GM21367 (cell line): Measurements from ENCODE around the gene CPO.

Source experiments
- ATAC-seq: cut with Tn5 transposase; IDR thresholded peaks from one replicate; pipeline ENCODE4 v1.9.1; 2021; ENCODE audit not compliant: unreplicated experiment

CPO gene

GRCh38 chr2:206971805-206972204 is 32.5 kb downstream of the CPO start:
- no peak for ATAC-seq

GRCh38 chr2:206974551-206974950 is 35.2 kb downstream of the CPO start:
- no peak for ATAC-seq

DNA sequence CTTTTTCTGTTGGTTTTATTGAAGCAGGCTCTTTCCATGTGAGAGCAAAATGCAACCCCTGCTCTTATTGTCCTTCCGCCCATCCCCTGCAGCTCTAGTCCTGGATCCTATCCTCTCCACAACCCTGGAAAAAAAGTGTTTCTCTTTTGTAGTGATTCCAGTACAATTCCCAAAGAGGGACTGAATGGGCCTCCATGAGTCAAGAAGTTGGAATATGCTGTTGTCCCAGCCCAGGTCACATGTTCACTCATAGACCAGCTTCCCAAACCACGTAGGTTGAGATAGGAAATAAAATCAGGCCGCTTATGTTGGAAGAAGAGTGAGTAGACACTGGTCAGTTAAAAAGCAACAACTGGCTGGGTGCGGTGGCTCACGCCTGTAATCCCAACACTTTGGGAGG is 39.4 kb downstream of the CPO start:
- no peak for ATAC-seq

DNA sequence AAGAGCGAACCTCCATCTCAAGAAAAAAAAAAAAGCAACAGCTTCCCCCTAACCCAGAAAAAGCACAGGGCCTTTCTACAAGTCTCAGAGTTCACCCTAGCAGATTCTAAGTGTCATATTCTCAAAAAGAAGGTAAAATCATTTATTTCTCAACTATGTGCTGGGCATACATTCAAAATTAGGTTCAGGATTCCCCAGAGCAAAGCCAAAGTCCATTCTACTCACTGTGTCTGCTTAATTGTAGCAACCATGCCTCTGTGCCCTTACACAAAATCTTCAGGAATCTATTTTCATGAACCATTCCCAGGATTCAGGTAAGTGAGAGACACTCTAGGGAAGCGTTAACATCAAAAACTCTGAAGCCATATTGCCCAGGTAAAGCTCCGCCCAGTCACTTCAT is 40.0 kb downstream of the CPO start:
- no peak for ATAC-seq

GRCh38 chr2:206979922-206980321 is 40.6 kb downstream of the CPO start:
- ATAC-seq = no peak

DNA sequence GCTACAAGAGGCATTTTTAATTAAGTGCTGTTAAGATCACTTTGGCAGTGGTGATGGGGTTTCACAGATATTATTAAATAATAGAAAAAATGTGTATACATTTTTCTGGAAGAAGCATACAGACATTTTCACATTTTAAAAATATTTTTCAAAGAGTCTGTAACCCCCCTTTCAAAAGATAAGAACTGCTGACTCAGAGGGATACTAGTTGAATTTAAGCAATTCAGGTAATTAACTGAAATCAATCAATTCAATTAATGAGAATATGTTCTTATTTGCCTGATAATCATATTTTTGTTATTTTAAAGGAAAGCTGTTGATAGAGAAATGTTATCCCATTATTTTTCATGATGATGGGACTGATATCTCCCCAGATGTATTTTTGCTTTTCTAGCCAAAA is 41.1 kb downstream of the CPO start:
- no peak for ATAC-seq

GRCh38 chr2:206981086-206981674 is 41.9 kb downstream of the CPO start:
- no peak for ATAC-seq

DNA sequence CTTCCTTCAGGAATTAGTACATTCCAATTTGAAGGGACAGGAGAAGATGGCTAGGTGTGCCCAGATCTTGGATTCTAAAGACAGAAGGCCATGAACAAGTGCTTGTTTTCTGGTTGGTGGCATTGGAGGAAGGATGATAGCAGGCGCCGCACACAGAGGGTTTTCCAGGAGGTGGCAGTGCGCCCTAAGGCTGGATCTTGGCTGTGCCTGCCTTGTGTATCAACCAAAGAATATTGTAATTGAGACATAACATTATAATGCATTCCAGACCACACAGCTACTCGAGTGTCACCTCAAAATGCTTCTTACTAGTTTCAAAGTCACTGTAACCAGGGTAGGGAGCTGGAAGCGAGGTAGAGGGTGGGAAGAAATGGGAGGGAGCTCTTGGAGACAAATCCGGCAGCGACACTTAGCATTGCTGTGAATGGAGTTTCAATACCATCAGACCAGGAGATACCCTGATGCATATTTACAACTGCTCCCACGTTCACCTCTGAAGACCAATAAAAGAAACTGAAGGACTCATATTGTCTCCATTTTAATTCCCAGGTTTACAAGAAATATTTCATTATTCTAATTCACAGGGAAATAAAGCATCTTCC is 42.5 kb downstream of the CPO start:
- ATAC-seq = no peak

- ATAC-seq = no peak
These were observed 43.1 kb downstream of the CPO start for GRCh38 chr2:206982360-206982955.

GRCh38 chr2:206983161-206983859 is 44.0 kb downstream of the CPO start:
- ATAC-seq = no peak

GRCh38 chr2:206984206-206984605 is 44.9 kb downstream of the CPO start:
- no peak for ATAC-seq

- no peak for ATAC-seq
These were observed 47.6 kb downstream of the CPO start for GRCh38 chr2:206986943-206987342.

DNA sequence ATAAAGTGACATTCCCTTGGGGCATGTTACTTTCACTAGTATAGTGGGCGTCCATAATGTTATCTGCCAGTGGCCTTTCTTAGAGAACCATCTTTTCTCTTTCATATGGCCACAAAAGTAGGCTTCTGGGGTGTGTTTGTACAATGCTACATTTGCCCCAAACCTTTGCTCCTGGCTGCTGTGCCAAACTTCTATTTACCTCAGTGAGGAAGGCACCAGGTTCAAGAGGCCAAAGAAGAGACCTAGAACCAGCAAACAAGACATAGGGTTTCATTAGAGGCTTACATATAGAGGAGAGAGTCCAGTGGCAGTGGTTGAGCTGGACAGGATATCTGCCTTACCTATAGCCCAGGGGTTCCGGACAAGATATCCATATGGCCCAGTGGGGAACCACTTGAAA is 48.5 kb downstream of the CPO start:
- ATAC-seq = no peak

DNA sequence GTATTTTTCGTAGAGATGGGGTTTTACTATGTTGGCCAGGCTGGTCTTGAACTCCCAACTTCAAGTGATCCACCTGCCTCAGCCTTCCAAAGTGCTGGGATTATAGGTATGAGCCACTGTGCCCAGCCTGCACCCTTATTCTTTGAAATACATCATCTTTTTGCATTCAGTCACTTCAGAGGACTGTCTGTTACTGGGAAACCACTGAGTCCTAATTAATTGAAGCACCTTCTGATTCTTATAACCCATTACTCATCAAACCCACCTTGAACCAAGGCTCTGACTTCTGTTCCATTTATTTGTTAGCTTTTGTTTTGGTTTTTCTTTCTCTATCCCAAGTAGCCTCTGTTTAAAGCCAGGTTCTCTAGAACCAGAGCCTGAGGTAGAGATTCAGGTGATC is 49.6 kb downstream of the CPO start:
- no peak for ATAC-seq

DNA sequence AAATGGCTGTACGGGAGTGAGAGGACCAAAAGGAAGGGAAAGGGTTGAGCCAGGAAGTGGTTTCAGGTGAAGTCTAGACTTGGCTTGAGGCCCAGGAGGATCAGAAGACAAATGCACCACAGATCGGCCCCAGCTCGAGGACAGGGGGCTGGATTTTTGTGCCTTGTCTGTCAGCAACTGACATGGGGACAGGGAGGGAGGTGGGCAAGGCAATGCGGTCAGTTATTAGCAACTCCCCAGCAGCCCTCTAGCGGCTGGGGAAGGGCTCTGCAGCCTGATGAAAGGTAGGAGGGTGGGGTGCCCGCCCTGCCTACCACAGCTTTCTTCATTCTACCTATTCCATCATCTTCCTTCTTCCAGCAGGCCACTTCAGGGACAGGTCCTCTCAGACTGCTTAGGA is 50.0 kb downstream of the CPO start:
- peak; percentile 77 for ATAC-seq

GRCh38 chr2:206990360-206990759 is 51.0 kb downstream of the CPO start:
- no peak for ATAC-seq

DNA sequence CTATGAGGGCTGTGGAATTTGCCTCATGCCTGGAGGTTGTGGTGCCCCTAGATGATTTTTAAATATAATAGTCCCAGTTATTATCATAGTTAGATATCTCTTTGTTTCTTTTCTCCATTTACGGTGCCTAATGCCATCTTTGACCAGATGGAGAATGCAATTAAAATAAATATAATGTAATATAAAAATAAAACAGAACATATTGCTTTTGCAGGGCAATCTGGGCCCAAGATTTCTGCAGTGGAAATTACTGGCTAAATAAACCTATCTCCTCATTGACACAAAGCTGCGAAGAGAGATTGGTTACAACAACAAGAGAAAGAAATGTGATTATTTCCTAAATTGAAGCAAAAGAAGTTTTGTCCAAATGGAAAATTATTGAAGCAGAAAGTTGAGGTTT is 51.8 kb downstream of the CPO start:
- no peak for ATAC-seq

DNA sequence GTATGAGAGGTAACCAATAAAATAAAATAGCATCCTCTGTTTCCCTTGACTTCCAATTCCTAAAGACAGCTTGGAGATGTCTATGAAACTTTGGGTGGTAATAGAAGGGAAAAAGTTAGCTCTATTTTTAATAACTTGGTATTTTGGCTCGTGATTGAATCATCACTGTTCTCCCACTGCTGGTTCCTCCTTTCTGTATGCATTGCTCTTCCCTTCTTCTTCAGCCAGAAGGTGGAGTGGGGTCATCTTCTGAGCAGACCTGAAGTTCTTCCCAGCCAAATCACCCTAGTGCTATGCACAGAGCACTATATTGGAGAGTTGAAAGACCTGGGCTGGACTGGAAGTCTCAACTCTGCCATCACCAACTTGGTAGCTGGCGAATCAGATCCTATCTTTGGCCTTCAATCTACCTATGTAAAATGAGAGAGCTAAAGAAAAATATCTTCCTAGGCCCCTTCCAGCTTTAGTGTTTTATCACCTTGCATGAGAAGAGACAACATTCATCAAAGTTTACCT is 54.1 kb downstream of the CPO start:
- no peak for ATAC-seq

- no peak for ATAC-seq
These were observed 54.6 kb downstream of the CPO start for GRCh38 chr2:206993964-206994363.

GRCh38 chr2:206996556-206997065 is 57.3 kb downstream of the CPO start:
- no peak for ATAC-seq

DNA sequence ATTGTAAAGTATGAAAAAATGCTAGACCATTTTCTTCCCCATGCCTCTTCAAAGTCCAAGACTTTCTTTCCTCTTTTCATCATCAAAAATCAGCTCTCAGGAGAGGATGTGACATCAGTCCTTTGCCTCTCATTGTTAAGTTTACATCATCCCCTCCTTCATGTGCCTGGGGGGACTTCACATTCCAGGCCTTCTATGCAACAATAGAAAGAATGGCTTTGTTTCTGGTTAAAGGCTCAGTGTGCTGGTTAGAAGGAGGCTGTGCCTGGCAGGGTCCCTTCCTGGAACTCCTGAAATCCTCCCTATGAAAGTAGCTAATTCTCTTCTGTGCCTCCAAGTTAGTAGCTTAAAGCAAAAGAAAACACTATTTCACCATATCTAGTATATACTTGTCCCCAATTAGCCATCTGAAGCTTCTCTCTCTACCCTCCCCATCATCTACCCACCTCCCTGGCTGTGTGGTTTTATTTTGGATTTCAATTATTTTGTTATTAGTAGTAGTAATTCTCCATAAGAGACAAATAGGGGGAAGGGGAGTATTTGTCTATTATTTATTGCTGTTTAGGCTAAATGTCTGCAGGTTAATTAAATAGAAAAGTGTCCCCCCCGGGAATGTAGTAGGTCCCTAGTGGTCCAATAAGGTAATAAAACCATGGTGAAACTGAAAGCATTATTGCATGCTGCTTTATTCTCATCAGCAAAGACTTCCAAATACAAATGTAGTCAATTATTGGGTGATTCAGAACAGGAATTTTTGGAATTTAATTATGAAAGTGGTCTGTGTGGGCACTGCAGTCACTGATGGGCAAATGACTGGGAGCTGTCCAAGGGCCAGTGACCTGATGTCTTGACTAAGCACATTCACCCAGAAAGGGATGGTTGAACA is 69.0 kb downstream of the CPO start:
- no peak for ATAC-seq
